Peyer's patch (tissue), 4 donors: ENCODE measurements around the gene VPS35L.

Experiments
- CTCF ChIP-seq, 6 experiments: fragments of 450-650 bp in 4 of 6; fragments of 200-600 bp in 2 of 6; sonication (generic) in 1 of 6; IDR thresholded peaks; one replicate each; pipeline ENCODE4 v1.5.1; 2017 to 2019; ENCODE audit warnings: antibody characterized with exemption in 6 of 6, mild to moderate bottlenecking in 3 of 6, moderate library complexity in 1 of 6
- POLR2A ChIP-seq, 2 donors: fragments of 450-650 bp; IDR thresholded peaks; one replicate each; pipeline ENCODE4 v1.5.1; 2017; ENCODE audit warnings: antibody characterized with exemption in 2 of 2, mild to moderate bottlenecking in 2 of 2, moderate library complexity in 2 of 2

DNA sequence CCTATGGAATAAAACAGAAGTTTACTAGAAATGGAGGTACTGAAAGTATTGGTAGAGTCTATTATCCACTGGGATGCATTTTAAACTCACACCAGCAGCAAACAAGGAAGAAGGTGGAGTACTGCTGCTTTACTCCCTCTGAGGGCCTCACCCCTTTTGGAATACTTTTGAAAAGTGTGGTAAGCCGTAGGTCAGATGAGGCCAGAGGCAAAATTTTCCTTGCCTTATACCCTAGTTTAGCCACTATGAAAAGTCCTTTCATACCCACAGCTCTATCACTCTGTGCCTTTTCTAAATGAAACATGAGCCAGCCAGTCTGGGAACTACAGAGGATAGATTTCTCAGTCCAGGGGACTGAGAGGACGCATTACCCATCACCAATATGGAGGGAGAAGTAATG lies 47.6 kb upstream of the VPS35L start:
- TF ChIP-seq POLR2A (IDR thresholded peaks at IDR 0.05) (no peak), CTCF (IDR thresholded peaks at IDR 0.05) (no peak)
